Right ventricle myocardium superior (tissue), 1 donor: ENCODE results near the gene SYNPO. TPM values are rescaled to one million over a fixed set of nuclear protein-coding genes. Genes with fewer than 3 reads are reported as not detected.
A peak's percentile ranks its signal among the peaks of the same experiment; 100 is the strongest.

Source experiments
- ATAC-seq: fragments of 200-7000 bp; cut with Tn5 transposase; one replicate; pipeline ENCODE4 v1.9.1; 2020; ENCODE audit warnings: mild to moderate bottlenecking; ENCODE audit not compliant: poor library complexity
- DNase-seq: peaks from one replicate; pipeline ENCODE4 v3.0.0-alpha.2; 2020
- intact Hi-C: fragments of 100-400 bp; cut with DNase I; formaldehyde crosslinking; loops from one replicate; pipeline ENCODE4 v1.11.2; 2022
- total RNA-seq: library from RNA; stranded (reverse); fragmentation: NEBNext Ultra II Directional; extraction: Animal tissue kit (Norgen Biotek cat#: 25700); gene quantifications from one replicate; pipeline ENCODE4 v1.2.1, GENCODE V29; 2021
- donor health status: DM: no; HTN: yes; CAD: no; lungs with severe emphysema.

SYNPO gene
- total RNA-seq, 1 donor from 2014 or later = 645 TPM

DNA sequence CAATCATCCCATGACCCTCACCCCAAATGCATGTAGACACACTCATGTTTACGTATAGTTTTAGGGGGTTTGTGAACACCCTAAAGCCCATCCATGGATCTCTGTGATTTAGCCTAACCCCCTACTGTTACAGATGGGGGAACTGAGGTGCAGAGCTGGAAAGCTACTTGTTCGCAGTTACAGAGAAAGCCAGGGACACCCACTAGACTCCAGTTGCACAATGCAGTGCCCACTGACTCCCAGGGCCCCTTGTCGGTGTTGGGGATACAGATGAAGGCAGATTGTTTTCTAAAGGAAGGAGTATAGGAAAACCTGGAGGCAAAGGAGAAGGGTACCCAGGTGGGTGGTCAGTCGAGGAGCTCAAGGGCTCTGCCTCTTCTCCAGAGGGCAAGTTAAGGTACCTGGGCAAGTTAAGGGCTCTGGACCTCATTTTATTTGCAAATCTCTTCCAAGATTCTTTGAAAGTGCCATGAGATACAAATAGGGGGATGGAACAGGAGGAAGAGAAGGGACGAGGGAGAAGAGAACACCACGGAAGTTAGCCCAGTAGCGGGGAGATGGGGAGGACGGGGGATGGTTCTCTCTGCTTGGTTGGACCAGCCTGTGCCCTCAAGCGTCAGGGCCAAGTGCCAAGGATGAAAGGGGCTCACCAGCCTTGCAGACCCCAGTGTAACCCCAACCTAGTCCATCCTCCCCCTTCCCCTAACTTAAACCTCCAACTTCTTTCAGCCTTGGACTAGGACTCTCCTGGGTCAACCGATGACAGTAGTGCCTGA is 21.5 kb downstream of the SYNPO start:
- ATAC-seq = no peak
- no peak for DNase-seq
- intact Hi-C loops = no loop called here

- intact Hi-C loops = no loop called here
- DNase-seq (no peak), ATAC-seq (no peak)
Measured at GRCh38 chr5:150662731-150663516, 22.5 kb downstream of the SYNPO start.

- DNase-seq (no peak), ATAC-seq (no peak)
- intact Hi-C loops = no loop called here
Measured at GRCh38 chr5:150663936-150664335, 23.5 kb downstream of the SYNPO start.

DNA sequence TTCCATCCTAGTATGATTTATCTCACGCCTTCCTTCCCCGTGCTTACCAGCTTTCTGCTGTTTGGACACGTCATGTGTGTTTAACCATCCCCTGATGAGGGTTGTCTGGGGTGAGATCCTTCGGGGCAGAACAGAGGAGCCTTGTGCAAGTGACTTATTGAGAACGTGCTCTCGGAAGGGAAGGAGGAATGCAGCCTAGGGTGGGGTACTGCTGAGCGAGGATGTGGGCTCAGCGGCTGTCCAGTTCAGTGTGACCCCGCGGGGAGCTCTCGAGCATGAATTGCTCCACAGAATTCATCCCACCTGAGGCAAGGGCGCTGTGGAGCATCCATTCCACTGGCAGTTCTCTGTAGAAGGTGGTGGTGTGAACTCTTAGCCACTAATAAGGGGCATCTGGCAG is 24.6 kb downstream of the SYNPO start:
- no peak for ATAC-seq
- intact Hi-C loops = no loop called here
- no peak for DNase-seq

DNA sequence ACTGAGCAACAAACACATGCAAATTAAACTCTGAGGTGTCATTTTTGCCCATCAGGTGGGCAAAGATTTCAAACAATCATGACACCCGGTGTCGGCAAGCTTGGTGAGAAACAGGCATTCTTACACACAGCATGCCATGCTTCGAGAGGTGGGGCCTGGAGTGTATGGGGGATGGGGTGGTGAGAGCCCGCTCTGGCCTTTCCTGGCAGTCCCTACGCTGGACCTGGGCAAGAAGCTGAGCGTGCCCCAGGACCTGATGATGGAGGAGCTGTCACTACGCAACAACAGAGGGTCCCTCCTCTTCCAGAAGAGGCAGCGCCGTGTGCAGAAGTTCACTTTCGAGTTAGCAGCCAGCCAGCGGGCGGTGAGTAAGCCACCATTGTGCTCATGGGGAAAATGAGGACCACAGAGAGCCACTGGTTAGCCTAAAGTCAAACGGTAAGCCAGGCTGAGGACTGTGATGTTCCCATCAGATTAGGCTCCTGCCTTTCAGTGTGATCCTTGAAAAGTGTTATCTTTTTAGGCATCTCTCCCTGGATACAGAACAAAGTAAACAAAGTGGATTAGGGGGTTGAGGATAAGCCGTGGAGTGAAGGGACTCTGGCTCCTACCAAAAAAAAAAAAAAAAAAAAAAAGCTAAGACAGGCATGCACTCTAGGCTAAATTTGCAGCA is 30.0 kb downstream of the SYNPO start:
- intact Hi-C loops = no loop called here
- DNase-seq (no peak), ATAC-seq (no peak)

DNA sequence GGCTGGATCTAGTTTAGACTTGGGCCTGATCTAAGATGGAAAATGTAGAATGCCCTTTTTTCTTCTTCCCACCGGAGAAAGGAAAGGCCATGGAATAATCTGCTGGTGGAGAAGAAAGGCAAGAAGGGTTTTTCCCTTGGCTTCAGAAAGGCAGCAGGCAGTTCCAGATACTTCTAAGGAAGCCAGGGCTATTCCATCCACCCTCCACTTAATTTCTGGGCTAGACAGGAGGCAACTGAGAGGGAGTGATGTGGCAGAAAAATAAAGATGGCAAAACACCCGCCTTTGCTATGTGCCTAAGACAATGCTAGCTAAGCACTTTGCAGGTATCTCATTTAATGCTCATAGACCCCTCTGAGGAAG is 30.5 kb downstream of the SYNPO start:
- intact Hi-C loops = no loop called here
- DNase-seq (no peak), ATAC-seq (no peak)

DNA sequence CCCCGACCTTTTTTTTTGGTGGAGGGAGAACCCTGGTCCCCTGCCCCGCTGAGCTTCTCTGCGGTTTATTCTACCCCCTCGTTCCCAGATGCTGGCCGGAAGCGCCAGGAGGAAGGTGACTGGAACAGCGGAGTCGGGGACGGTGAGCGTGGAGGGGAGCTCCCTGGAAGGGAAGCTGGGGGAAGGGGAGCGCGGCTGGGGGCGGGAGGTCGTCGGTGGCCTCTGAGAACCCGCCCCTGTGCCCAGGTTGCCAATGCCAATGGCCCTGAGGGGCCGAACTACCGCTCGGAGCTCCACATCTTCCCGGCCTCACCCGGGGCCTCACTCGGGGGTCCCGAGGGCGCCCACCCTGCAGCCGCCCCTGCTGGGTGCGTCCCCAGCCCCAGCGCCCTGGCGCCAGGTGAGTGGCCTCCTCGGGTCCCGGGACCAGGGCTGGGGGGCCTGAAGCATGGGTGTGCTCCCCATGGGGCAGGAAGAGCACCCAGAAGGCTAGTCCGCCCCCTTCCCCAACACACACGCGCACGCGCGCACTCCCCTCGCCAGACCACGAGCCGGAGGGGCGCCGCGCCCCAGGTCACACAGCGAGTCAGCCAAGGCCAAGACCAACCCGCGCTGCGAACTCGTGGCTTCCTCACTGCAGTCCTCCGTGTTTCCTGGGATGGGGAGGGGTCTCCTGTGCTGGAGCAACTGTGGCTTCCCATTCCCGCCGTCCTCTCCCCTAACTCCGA is 31.2 kb downstream of the SYNPO start:
- ATAC-seq = peak; percentile 19
- no peak for DNase-seq
- intact Hi-C loops = no loop called here

DNA sequence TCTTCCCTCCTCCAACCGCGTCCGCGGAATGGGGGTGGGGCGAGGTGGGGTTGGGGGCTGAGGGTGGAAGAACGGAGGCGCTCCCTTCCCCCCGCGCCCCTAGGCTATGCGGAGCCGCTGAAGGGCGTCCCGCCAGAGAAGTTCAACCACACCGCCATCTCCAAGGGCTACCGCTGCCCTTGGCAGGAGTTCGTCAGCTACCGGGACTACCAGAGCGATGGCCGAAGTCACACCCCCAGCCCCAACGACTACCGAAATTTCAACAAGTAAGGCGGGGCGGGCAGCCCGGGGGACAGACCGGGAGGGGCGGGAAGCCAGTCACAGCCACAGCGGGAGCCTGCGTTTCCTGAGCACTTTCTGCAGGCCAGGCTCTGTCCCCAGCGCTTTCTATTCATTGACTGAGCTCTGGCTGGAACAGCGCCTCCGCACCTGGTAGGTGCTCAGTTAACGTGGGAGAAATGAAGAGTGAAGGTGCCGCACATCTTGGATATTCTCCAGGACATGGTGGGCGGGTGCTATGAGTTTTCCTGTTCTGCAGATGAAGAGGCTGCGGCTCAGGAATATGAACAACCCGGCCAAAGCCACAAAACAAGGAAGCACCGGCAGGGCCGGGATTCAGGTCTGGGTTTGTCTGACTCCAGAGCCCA is 31.9 kb downstream of the SYNPO start:
- intact Hi-C loops = no loop called here
- ATAC-seq = peak; percentile 29
- DNase-seq = peak; percentile 67

DNA sequence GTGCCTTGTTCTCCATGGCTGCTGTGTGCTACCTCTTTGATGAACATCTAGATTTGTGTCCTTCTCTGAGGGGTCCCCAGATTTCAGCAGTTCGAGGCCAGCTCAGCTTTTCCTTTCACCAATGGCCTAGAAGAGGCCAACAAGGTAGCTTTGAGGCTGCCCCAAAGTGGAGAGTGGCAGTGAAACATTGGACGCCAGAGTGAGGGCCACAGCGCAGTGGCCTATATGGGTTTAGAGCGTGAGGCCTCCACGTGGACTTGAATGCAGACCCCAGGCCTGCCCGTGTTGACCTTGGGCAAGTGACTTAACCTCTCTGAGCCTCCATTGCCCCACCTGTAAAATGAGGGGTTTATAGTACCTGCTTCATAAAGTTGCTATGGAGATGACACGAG is 32.4 kb downstream of the SYNPO start:
- ATAC-seq (no peak), DNase-seq (no peak)
- intact Hi-C loops = no loop called here

DNA sequence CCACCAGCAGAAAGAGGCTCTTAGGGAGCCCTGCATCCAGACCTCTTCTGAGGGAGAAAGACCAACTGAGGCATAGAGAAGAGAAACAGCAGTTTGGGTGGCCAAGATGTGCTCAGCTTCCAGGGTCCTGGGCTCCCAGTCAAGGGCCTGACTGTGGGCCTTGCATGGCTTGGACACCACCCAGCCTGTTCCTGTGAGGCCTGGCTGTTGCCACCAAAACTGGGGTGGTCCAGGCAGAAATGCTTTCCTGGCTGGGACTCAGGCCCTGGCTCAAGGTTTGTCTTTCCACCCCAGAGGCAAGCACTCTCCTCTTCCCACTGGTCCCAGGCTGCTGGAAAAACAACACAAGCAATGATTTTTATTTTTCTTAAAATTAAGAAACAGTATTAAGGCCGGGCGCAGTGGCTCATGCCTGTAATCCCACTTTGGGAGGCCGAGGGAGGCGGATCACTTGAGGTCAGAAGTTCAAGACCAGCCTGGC is 33.9 kb downstream of the SYNPO start:
- intact Hi-C loops = no loop called here
- peak; percentile 53 for ATAC-seq

DNA sequence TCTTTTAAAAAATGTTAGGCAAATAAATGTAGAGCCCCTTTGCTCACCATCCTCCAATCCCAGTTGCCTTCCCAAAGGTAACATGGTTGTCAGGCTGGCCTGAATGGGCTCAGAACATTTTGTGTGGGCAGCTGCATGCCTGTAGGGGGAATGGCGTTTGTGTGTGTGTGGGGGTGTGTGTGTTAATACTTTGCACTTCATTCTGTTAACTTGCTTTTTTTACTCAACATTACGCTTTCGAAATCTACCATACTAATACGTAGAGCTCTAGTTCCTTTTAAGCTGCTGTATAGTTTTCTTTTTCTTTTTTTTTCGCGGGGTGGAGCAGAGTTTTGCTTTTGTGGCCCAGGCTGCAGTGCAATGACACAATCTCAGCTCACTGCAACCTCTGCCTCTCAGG is 34.6 kb downstream of the SYNPO start:
- ATAC-seq = no peak
- DNase-seq = no peak
- intact Hi-C loops = no loop called here

More for the DNA sequence above, 33.9 kb downstream of the SYNPO start:
- peak; percentile 80 for DNase-seq

DNA sequence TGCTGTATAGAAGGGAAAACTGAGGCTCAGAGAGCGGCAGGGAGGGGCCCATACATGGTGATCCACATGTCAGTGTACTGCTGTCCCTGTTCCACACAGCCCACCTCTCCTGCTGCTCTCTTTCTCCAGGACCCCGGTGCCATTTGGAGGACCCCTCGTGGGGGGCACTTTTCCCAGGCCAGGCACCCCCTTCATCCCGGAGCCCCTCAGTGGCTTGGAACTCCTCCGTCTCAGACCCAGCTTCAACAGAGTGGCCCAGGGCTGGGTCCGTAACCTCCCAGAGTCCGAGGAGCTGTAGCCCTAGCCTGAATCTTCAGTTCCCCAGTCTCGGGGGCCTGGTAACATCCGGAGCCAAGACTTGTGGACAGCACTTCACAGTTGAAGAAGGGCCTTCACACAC is 36.1 kb downstream of the SYNPO start:
- ATAC-seq (no peak), DNase-seq (no peak)
- intact Hi-C loops = no loop called here

DNA sequence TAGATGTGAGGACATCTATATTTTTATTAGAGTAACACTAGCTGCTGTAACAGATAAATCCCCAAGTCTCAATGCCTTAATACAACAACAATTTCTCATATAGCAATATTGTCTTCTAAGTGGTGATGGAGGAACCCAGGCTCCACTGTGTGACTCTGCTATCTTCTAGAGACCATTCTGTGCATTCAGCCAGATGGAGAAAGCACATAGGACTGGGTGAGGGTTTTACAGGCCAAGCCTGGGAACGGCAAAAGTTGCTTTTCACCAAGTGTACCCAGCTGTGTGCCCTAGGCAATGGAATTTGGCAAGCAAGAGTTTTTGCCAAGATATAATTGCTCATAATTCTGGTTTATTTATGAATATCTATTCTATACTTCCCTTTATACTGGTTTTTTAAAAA is 48.7 kb downstream of the SYNPO start:
- no peak for ATAC-seq
- intact Hi-C loops = no loop called here
- no peak for DNase-seq

- no peak for ATAC-seq
- intact Hi-C loops = no loop called here
- DNase-seq = no peak
Measured at GRCh38 chr5:150690760-150691159, 50.3 kb downstream of the SYNPO start.

DNA sequence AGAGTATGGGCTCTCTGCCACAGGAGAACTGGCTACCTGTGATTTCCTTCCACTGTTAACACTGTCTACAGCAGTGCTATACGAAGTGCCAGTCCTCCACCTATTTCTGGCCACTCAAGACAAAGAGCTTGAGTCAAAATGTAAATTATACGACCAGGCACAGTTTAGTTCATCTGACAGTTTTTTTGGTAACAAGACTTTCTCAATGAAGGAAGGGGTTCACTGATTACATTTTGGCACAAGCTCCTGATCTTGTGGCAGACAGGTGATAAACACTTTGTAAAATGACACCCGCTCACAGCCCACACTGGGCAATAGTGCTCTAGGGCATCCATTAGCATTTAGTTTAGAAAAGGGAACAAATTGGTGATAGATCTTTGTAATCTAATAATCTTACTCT is 51.8 kb downstream of the SYNPO start:
- DNase-seq (no peak), ATAC-seq (no peak)
- intact Hi-C loops = no loop called here

DNA sequence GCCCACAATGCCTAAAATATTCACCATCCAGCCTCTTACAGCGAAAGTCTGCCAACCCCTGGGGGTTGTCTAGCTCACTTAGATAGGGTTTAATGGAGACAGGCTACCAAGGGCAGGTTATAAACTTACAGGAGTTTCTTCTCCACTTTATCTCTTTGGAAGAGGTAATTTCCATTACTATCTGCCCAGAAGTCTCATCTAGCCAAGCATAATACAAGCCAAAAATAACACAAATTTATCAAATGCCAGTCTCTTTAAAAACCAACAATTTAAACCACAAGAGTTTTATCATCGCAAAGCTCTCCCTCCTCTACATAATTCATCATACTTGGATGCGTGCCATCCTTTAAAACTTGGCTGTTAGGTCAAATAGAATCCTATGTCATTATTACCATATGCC is 54.2 kb downstream of the SYNPO start:
- intact Hi-C loops = no loop called here
- DNase-seq = no peak
- no peak for ATAC-seq

DNA sequence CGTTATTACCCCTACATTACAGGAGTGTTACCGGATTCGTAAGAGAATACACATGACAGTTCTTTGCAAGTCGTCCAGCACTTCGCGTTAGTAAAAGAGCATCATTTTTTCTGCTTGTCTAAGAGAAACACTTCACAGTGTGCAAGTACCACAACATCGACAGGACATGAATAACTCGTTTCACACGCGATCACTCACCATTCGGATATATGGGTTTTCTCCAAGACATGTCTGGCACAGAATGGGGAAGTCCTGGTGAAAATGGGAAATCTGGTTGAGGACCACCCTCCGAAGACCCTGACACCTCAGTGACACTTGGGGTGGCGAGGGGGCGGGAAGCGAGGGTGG is 59.8 kb downstream of the SYNPO start:
- DNase-seq (no peak), ATAC-seq (no peak)
- intact Hi-C loops = no loop called here

DNA sequence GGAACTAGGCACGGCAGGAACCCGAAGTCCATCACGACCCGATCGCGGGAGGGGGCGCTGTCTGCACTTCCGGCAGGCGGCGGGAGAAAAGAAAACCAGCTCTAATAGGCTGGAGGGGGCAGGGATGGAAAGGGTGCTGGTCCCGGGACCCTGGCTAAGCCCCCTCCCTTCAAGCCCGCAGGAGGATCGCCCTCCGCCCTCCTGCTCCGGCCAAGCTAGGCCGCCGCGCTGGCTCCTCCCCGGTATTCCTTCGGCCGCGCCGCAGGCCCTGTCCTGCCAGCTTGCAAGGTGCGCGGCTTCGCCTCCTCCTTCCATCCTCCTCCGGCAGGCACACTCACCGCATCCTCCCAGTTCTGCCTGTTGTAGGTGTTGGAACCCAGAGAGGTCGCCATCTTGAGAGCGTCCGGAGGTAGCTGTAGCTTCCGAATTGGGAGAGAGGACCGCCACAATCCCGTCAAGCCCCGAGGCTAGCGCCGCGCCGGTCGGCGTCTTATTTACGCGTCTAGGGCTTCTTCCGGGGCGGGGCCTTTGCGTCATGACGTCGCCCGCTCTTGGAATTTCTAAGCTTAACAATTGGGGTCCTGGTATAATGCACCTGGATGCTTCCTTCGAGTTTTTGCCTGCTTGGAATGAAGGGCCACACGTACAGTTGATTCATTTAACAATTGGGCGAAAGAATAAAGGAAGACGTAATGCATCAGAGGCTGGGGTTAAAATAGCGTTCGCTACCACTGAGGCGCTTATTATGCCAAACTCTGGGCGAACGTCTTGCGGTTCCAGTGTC is 60.3 kb downstream of the SYNPO start, which contains the start of gene RBM22:
TSS of gene RBM22 (minus strand) at position 469 of the 784 bp plus-strand sequence. CDS start at position 392, 77 bp downstream.
- intact Hi-C loops = no loop called here
- ATAC-seq (peak; percentile 100), DNase-seq (peak; percentile 97)
